GM19239 (cell line): ENCODE results near the gene CTIF.
A peak's percentile ranks its signal among the peaks of the same experiment; 100 is the strongest.

ENCODE experiments used
- DNase-seq: peaks from one replicate; pipeline ENCODE4 v3.0.0; 2011; ENCODE audit warnings: low spot score; ENCODE audit not compliant: insufficient read length
- FAIRE-seq: peaks from 2 replicates; lab custom pipeline; 2011; peaks lifted over from hg19 to GRCh38; lab: Jason Lieb, UNC

Gene CTIF

DNA sequence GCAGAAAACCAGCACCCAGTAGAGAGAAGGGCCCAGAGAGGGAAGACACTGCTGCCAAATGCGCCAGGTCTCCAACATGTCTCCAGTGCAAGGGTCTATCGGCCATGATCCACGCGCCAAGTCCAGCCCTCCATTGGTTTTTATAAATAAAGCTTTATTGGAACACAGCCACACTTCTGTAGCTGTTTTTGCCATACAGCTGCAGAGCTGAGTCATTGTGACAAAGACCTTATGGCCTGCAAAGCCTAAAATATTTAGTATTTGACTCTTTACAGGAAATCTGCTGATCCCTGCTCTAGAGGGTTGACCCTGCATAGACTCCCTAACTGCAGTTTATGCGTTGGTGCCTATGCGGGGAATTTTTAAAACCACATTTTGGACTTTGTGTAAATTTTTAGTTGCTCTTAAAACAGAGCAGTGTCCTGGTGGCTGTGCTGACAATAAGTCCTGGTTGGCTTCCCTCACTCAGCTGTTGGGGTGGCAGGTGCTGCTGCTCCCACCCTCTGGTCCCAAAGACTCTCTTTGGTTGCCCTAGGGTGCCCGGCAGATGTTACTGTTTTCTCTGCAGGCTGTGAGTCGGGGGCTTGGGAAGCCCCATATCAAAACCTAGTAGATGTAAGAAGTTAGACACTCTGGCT, 154.9 kb downstream of the CTIF start:
- no peak for DNase-seq

DNA sequence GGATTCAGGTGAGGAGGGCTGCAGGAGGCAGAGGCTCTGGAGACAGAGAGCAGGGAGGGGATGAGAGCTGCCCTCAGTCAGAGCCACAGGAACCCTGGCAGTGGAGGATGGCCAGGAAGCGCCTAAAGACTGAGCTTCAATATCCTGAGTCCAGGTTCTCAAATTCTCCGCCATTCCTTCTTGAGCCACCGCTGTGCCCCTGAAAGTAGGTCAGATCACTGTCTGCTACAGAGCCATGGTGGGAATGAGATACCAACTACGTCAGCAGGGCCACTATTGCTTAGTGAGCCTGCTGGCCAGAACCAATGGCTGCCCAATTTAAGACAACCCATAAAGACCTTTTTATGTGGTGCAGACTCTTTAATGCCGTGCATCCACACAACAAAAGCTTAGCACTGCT, 155.5 kb downstream of the CTIF start:
- FAIRE-seq (no peak), DNase-seq (no peak)

More for the DNA sequence above, 154.9 kb downstream of the CTIF start:
- FAIRE-seq: no peak

DNA sequence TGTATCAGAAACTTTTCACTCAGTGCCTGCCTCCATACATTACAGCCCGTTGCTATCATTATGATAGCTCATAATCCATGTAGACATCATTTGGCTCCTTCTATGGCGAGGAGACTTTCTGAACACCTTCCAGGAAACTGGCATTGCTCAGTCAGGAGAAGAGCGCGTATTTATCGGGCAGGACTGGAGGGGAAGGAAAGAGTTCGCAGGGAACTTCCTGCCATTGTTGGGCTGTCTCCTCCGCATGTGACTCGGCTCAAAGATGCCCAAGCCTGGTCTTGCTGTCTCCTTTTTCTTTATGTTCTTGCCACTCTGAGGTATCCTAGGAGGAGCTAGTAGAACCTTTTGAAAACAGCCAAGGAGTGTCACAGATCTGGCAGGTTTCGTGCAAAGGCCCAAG, 156.8 kb downstream of the CTIF start:
- no peak for FAIRE-seq
- DNase-seq: no peak

DNA sequence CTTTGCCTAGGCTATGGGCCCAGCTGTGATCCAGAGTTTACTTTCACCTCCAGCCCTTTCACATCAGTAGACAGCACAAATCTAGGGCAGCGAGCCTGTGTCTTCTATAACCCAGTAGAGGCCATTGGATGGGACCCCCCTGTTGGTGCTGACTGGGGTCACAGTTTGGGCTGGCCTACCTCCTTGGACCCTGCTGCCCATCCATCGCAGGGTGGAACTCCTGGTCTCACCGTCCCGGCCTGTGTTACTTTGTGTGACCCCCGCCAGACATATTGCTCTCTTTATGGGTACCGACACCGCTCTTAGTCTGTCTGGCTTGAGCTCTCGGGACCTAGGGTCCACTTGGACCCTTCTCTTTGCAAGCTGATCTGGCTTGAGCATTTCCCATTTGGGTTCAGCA, 157.4 kb downstream of the CTIF start:
- no peak for DNase-seq

DNA sequence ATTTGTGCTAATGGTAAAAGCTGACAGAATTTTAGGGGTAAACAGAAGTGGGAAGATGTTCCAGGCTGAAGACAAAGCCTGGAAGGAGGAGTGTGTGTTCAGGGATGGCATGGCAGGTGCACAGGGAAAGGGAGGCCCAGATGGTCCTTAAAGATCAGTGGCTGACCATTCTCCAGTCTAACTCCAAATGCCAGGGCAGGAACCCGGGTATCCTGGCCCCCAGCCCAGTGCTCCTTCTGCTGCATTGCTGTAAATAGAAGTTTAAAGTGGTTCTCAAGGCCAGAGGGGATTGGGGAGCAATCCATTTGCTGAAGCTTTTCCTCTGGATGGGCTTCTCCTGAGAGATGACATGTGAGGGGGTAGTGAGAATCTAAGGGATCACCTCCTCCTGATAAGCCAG, 158.6 kb downstream of the CTIF start:
- no peak for DNase-seq
- FAIRE-seq: no peak

More for the DNA sequence above, 157.4 kb downstream of the CTIF start:
- FAIRE-seq: no peak

DNA sequence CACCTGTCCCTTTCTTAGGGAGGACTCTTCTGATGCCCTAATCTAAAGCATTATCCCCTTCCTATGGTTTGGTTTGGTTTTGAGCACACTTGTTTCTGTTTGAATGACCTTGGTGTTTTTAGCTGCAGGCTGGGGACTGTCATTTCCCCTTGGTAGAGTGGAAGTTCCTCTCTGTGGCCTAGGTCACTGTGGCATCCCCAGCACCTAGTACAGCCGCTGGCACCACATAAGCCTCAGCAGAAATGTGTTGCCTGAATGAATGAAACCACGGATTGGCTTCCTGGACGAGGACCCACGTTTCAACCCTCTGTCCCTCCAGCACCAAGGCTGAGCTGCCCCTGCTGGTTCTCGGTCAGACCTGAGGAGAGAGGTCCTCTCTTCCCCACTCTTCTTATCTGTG, 159.9 kb downstream of the CTIF start:
- no peak for DNase-seq
- FAIRE-seq: peak; percentile 49

DNA sequence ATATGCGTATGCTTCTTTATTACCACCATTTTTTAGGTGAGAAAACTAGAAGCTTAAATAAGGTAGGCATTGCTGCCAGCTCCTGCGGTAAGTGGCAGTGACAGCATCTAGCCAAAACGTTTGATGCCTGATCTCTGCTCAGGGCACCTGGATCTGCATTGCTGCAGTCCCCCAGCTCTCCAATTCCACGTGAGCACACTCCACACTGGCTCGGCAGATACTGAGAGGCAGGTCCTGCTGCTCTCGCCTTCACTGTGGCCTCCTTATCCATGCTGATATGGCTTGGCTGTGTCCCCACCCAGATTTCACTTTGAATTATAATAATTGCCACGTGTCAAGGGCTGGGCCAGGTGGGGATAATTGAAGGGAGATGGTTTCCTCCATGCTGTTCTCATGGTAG, 160.9 kb downstream of the CTIF start:
- no peak for FAIRE-seq
- no peak for DNase-seq

DNA sequence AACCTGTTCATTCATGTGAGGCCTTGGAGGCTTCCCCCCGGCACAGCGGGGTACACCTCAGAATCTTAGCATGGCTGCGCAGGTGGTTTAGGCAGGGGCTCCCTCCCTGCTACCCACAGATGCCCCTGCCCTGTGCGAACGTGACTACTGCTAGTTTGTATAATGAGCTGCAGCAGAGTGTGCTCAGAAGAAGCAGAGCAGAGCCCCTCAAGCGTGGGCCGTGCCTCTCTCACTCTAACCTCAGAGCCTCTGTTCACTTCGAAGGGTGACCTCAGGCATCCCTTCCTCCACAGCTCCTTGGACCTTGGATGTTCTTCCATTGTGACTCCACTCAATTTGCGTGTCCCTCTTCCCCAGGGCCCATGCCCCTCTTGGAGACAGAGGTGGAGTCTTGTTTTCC, 161.6 kb downstream of the CTIF start:
- FAIRE-seq (no peak), DNase-seq (no peak)

DNA sequence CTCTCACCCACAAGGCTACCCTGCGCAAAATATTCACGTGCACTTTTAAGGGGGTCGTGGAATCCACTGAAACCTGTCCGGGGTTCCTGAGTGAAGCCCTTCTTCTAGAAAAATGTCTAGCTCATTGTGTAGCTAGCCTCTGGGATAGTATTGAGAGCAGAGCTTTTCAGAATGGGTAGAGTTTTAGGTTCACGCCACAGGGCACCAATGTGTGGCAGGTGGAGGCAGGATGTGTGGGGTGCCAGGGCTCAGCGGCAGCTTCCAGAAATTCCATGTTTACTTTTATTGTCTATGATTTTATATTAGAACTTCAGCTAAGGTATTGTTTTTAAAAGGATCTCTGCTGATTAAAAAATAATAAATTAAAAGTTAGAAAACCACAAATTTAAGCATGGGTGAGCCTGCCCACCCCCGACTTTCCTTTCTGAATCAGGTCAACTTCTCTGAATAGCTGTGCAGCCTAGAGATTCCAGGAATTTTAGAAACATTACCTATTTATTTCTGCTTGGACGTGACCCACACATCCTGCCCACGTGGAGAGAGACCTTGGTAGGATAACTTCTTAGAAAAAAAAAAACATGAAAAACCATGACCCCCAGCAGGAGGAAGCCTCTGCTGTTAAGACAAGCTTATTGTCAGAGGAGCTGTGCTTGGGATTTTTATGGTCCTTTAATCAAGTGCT, 163.7 kb downstream of the CTIF start:
- FAIRE-seq: no peak
- no peak for DNase-seq

DNA sequence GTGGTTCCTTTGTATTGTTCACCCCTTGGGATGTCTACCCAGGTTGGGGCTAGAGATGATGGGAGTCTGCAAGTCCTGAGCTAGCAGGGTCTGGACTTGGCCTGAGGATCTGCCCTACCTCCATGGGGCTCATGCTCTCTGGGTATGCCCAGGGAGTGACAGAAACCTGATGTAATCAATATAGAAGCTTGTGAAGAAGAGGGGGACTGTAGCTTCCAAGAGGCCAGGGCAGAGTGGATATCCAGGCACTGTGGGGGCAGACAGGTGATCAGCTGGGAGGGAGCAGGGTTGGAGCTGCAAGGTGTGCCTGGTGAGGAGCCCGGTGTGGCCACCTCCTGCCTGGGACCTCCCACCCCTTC, 164.2 kb downstream of the CTIF start:
- FAIRE-seq: no peak
- no peak for DNase-seq

DNA sequence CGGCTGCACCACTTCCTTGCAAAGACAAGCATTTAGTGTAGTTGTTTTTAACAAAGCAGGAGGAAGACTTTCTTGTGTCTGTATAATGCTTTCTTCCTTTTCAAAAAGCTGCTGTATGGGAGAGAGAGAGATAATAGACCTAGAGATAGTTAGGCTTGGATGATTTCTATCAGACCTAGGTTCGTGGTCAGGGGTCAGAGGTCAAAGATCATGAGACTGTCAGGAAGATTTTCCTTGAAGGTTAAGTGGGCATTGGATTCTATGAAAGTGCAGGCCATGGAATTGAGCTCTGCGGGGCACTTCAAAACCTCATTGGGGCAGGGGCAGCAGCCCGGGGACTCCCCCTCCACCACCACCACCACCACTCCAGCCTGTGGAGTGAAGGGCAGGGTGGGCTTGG, 164.6 kb downstream of the CTIF start:
- DNase-seq (no peak), FAIRE-seq (no peak)

DNA sequence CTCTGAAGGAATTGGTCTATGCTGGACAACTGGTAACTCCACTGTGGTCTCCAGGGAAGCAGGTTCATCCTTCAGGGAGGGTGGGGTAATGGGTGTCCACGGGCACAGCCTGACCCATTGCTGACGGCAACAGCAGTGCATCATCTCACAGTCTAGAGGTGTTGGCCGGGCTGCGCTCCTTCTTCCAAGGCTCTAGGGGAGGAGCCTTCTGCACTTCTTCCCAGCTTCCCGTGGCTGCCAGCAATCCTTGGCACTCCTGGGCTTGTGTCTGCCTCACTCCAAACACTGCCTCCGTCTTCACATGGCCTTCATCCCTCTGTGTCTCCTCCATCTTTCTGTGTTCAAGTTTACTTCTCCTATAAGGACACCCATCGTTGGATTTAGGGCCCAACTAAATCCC, 166.2 kb downstream of the CTIF start:
- FAIRE-seq (no peak), DNase-seq (no peak)

DNA sequence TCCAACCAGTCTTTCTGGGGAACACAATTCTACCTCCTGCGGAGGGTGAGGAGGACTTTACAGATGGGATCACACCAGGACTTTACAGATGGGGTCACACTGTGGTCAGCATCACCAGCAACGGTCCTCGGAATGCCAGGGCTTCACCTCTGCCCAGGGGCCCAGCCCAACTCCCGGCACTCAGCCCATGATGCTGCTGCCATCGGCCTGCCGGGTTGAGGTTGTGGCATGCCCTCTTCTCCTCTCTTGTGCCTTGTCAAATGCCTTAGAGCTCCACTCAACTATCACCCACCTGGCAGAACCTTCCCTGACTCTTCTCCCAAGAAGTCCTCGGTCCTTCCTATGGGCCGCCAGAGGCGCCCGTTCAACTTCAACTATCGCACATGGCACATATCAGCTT, 166.7 kb downstream of the CTIF start:
- no peak for FAIRE-seq
- no peak for DNase-seq

DNA sequence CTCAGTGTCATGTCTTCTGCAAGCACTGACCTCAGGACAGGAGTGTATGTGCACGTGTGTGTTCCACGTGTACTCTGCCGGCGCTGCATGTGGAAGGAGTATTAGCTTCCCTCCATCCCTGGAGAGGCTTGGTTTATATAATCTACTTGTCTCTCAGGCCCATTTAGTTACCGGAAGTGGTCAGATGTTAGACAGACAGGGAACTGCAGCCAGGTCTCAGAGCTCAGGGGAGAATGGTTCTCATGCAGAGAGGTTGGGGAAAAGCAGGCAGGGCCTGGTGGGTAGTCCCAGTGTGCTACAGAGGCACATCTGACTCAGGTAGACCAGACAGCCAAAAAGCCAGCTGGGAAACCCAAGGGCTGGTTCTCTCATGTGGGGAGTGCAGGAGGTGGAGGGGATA, 167.9 kb downstream of the CTIF start:
- no peak for FAIRE-seq
- no peak for DNase-seq

DNA sequence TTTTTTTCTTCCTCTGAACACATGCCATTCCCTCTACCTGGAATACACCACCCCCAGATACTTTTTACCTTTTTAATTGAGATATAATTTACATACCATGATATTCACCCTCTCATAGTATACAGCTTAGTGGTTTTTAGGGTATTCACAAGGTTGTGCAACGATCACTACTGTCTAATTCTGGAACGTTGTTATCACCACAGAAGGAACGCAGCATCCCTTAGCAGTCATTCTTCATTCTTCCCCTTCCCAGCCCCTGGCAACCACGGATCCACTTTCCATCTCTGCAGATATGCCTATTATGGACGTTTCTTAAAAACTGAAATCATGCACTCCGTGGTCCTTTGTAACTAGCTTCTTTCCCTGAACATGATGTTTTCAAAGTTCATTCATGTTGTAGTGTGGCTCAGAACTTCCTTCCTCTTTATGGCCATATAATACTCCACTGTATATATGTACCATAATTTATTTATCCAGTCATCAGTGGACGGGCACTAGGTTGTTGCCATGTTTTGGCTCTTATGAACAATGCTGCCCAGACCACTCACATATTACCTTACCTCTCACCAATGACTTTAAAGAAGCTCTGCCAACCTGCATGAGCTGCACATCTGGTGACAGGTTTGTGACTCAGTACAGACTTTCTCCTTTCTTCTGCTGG, 168.9 kb downstream of the CTIF start:
- FAIRE-seq (peak; percentile 48), DNase-seq (no peak)

DNA sequence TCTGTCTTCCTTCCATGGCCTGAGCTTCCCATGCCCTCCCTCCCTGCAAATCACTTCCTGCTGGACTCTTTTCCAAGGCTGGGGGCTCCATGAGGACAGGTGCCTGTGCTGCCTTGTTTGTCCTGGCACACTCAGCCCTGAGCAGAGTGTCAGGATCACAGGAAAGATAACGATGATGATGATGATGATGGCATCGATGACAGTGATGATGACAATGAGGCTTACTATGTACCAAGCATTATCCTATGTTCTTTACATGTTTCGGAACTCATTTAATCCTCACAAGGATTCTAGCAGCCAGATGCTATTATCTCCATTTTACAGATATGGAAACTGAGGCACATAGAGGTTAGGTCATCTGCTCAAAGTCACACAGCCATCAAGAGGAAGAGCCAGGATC, 170.0 kb downstream of the CTIF start:
- no peak for FAIRE-seq
- no peak for DNase-seq

DNA sequence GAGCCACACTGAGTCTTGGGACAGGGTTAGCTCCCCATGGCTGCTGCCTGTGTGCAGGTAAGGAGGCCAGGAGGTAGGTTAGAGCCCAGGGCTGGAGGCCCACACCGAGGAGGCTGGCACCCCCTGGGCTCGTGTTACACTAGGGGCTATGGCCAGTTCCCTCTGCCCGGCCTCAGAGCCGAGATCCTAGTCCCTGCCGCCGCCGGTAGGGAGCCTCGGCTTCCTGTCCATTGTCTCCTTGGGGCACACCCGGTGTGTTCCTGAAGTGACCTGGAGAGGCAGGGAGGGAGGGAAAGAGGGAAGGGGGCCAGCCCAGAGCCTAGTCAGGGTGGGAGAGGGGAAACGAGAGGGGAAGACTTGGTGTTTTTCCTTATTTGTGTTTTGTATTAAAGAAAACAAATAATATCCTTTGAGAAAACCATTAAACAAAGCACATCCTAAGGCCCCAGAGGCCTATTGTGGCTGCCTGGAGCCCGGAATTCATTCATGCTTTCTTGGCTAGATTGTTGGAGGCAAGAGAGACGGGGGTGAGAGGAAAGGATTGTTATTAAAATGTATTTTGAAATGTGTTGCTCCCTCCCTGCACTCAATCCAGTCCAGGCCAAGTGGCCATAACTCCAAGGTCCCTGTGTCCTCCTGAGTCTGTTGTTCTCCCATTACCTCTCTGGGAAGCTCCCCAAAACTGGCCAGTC, 170.7 kb downstream of the CTIF start:
- DNase-seq (no peak), FAIRE-seq (no peak)

DNA sequence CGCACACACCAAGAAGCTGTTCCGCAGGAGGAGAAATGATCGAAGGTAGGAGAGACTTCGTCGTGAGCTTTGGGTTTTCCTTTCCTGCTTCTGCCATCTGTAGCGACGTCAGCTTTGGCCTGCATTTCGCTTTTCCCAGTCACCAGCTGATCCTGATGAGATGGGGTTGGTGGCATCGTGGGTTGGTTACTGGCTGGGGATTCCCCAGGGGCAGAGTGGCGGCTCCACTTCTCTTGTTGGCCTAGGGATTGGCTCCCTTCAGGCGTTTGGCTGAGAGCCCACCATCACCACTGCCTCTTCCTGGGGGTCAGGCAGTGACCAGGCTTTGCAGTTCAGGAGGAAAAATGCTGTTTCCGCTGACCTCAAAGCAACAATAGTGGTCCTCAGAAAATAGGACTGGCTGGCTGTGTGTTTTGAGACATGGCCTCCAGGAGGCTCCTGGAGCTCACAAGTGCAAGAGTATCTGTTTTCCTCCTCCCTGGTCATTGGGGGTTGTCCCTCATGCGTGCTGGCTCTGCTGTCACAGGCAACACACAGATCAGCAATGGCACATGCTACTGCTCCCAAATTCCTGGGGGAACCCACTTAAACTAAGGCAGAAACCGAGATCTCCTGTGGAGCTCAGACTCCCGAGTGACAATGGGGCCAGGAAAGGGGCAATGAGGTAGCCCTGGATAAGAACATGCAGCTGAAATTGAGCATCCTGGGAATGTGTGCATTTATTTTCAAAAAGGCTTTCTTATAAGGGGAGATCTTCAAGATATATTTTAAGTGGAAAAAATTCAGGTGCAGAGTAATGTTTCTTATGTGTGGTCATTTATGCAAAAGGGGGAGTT, 173.0 kb downstream of the CTIF start:
- peak; percentile 18 for FAIRE-seq
- peak; percentile 37 for DNase-seq

DNA sequence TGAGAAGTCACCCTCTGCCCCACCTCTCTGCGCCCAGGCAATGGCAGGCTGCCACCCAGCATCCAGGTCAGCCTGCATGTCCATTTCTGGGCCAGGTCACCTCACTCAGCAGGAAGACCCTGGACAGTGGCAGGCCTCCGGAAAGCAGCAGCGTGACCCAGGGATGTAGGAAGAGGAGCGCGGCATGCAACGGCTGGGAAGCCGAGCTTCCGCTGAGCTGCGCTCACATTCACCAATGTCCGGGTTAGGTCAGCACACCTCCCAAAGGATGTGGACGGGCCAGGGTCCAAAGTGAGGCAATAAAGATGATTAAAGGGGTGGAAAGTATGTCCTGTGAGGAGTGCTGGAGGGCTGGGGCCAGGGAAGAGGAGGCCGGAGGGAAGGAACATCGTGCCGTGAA, 174.5 kb downstream of the CTIF start:
- FAIRE-seq (no peak), DNase-seq (no peak)

DNA sequence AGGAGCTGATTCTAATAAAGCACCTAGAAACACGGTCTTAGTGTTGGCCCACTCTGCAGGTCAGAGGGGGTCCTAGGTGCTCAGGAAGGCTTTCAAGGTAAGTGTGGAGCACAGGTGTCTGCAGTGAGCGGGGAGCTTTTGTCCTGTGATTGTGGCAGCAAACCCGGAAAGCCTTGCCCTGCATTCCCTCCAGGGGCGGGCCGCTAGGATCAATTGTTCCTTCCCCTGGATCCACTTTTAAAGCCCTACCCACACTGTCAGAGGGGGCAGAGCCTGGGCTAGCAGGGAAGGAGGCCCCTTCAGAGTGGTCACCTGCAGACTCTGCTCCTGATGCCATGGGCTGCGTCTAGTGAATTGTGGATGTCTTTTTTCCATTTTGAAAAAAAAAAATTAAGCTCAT, 176.0 kb downstream of the CTIF start:
- FAIRE-seq (no peak), DNase-seq (no peak)
